ENCODE results near the gene CIROP.

CIROP gene

DNA sequence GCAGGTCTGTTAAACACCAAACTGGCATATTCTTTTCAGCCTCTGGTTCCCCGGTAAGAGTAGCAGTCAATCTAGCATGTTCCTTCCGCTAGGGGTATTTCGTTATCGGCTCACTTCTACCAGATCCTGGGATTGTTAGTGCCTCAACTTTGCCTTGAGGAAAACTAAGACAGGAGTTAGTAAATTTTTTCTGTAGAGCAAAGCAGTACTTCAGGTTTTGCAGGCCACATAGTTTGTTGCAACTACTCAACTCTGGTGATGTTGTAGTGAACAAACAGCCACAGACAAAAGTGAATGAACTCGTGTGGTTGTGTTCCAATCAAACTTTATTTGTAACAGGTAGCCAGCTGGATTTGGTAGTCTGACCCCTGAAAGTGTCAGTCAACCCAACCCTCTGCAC, 41.2 kb downstream of the CIROP start:
- DNase-seq, result no peak

- DNase-seq, result no peak
These were observed 42.8 kb downstream of the CIROP start for GRCh38 chr14:23062002-23062401.

- no peak for DNase-seq
These were observed 44.1 kb downstream of the CIROP start for GRCh38 chr14:23060536-23061260.

DNA sequence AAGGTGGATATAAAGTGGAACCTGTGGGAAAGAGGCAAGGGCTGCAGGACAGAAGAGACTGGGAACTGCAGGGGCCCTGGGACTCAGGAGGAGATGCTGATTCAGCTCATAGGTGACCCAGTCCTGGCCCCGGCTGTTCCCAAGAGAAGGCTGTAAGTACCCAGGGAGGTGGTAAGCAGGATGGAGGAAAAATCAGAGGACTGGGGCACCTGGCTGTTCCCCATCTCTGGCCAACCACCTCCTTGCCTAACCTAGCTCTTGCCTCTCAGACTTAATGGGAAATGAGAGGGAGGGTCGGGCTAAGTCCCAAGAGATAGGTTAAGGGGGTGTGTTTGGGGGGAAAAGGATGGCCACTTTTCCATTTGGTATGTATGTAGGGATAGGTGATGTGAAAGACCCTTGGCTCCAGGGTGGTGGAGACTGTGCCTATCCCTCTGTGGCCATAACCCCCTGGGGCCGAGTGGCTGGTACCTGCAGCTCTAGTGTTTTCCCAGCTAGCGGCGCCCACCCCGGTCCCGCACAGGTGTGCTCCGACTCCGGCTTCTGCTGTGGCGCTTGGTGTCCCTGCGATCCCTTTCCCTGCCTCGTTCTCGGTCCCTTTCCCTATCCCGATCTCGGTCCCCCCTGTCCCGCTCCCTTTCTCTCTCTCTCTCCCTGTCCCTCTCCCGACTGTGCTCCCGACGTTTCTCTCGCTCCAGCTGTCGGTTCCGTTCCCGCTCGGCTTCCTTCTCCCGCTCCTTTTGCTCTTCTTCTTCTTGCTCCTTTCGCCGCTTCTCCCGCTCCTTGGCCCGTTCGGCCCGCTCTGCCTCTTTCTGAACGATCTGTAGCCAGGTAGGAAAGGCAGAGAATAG, 45.9 kb downstream of the CIROP start:
- DNase-seq, result no peak

GRCh38 chr14:23057757-23058653, 46.8 kb downstream of the CIROP start:
- DNase-seq, result no peak

DNA sequence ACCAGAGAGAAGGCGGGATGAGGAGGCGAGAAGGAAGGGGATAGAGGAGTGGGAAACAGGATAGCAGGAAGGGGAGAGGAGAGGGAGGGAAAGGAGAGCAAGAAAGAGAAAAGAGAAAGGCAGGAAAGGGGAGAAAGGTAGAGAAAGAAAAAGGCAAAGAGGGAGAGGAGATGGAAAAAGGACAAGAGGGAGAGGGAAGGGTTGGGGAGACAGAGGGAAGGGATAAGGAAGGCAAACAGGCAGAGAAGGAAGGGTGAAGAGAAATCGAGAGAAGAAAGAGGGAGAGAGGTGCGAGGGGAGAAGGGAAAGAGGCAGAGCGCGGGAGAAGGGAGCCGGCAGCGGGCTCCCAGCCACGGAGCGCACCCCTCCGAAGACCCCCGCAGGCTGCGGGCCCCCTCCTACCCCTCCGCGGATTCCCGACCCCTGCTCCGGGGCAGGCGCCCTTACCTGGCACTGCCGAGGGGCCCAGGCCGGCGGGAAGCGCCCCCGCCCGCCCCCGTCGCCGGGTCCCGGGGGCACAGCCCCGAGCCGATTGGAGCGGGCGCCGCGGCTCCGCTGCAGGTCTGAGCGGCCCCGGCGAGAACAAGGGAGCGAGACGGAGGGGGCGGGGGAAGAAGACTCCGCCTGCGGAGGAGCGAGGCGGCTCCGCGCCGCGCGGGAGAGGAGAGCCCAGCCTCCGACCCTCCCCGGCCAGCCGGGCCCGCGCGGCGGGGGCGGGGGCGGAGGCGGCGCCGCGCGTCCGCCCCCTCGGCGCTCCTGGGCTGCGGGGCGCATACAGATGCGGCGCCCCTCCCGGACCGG, 47.6 kb downstream of the CIROP start, which contains the start of gene CDH24:
Gene CDH24 (minus strand): TSS at position 565 of the 801 bp plus-strand sequence. CDS start 1,787 bp downstream, outside the sequence.
- DNase-seq, result no peak

DNA sequence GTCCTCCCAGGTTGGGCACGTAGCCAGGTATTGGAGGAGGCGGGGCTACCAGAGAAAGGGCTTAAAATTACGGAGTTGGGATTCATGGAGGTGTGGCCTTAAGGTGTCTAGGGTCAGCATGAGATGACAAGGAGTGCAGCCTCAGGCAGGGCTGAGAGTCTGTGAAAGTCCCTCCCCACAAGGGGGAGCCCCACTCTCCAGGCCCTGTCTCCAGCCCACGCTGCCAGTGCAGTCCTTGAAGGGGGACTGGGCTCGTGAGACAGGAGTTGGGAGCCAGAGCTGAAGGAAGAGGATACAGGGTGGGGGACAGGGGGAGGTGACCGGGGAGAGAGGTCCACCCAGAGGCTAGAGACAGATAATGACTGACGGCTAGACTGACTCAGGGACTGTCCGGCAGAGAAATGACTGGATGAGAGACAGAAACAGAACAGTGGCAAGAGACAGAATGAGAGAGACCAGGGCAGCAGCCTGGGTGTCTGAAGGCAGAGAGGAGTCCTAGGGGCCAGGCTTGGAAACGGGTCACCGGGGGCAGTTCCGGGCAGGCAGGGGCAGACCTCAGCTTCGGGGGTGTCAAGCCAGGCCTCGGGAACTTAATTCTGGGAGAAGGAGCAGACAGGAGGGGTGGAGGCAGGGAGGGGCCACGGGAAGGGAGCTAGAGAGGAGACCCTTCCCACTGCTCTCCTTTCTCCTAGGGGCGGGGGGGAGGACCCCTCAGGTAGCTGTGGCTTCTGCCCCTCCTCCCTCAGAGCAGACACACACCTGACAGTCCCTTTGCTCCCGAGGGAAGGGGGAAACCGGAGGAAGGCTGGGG, 48.4 kb downstream of the CIROP start:
- DNase-seq, result no peak

DNA sequence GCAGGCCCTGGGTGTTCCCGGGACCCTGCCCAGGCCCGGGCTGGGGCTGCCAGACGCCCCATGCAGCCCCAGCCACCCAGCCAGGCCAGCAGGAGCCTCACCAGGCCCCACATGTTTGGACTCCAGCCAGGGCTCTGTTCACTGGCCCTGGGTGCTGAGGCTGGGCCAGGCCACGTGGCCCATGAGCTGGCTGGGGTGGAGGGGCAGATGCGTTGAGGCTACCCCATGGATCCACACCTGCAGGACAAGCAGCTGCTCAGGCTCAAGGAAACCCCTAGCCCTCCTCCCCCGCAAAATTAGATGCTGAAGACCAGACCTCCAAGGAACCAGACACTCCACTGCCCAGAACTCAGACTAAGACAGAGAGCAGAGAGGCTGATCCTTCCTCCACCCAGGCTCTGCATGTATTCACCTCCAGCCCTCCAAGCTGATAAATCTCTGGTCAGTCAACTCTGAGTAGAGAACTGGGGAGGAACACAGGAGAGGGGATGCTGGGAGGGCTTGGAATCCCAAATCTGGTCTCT, 49.1 kb downstream of the CIROP start:
- no peak for DNase-seq

DNA sequence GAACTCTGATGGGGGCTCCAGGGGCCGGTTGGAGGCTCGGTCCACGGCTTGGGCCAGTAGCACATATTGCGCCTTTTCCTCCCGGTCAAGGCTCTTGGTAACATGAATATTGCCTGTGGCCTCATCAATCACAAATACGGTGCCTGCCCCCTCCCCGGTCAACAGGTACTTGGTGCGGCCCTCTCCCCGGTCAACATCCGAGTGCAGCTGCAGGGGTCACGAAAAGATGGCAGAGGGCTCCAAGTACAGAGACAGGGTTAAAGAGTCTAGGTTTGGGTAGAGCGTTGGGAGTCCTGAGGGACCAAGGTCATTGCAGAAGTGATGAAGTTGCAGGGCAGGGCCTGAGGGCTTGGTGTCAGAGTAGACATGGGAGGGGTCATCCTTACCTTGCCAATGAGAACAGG, 49.6 kb downstream of the CIROP start:
- DNase-seq, result no peak

GRCh38 chr14:23054000-23054811, 50.6 kb downstream of the CIROP start:
- DNase-seq, result no peak

- no peak for DNase-seq
These were observed 51.4 kb downstream of the CIROP start for GRCh38 chr14:23053426-23053825.

DNA sequence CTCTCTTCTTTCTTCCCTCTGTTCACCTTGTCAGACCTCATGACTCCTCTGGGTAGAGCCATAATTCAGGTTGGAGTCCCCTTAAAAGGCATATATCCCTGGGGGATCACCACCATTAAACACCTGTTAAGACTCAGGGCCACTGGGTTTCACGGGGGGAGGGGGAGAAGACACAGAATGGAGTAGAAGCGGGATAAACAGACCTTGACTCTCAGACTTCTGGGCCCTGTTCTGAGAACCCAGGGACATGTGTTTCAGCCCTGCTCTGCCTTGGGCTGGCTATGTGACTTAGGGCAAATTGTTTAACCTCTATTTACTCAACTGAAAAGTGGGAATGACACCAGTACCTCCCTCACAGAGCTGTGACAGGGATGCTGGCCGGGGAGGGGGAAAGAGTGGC, 52.1 kb downstream of the CIROP start:
- no peak for DNase-seq

DNA sequence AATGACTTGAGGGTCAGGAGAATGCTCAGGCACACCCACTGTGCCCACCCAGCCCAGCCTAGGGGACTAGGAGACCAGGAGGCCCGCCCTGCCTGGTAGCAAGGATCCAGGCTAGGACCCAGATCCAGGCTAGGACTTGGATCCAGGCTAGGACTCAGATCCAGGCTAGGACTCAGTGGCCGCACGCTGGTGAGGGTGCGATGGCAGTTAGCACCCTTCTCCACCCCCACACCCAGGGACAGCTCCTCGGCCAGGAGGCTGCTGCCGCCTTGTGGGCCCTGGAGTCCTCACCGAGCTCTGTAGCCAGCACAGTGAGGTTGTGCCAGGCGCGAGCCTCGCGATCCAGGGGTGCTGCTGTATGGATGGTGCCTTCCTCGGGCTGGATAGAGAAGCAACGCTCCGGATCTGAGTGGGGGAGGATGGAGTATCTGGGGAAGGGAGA, 52.6 kb downstream of the CIROP start:
- DNase-seq, result no peak

DNA sequence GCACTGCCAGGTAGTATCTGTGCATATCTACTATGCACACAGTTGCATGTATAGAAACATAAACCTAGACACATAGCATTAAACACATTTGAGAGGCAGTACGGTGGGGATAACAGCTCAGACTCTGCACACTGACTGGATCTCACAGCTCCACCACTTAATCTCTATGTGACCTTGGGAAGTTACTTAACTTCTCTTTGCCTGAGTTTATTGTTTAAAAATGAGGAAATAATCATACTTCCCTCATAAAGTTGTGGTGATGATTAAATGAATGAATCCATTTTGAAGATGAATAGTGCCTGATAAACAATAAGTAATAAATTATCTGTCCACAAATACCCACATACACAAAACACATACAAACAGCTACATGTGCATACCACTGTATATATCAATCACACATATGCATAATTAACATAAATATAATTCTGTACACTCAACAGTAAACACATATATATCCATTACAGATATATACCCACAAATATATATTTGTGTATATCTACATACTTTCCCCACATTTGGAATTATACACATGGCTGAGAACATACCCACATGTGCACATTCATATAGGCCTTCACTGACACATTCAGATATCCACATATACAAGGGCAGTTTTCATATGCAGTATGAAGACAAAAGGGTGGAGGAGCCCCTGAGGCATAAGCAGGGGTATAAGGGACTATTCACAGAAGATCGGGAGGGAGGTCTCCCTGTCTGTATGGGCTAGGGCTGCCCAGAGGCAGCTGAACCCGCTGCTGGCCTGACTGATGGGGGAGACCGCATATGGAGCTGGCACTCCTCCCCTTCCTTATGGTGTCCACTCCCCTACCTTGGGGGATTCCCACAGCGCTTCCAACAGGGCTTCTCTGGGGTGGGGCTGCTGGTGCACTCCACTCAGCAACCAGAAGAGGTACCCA, 53.4 kb downstream of the CIROP start:
- no peak for DNase-seq
